Ascending aorta (tissue), 2 donors: ENCODE results near the gene CHAF1A. TPM values are rescaled to one million over a fixed set of nuclear protein-coding genes. Genes with fewer than 3 reads are reported as not detected.

Experiments used
- DNase-seq, 2 donors: peaks; one replicate each; pipeline ENCODE4 v3.0.0-alpha.2; 2019; ENCODE audit warnings: low spot score in 2 of 2
- H3K27ac ChIP-seq, 2 donors: fragments of 200-600 bp; sonication (generic); one replicate each; pipeline ENCODE4 v1.5.1; 2016 to 2017; ENCODE audit warnings: mild to moderate bottlenecking in 1 of 2
- H3K27me3 ChIP-seq: fragments of 200-600 bp; sonication (generic); one replicate; pipeline ENCODE4 v1.5.1; 2017
- H3K36me3 ChIP-seq, 2 donors: fragments of 200-600 bp; sonication (generic); one replicate each; pipeline ENCODE4 v1.5.1; 2016
- H3K4me1 ChIP-seq, 2 donors: fragments of 200-600 bp; sonication (generic); one replicate each; pipeline ENCODE4 v1.5.1; 2016 to 2017; ENCODE audit warnings: mild to moderate bottlenecking in 1 of 2
- H3K4me3 ChIP-seq, 2 donors: fragments of 200-600 bp; sonication (generic); one replicate each; pipeline ENCODE4 v1.5.1; 2016 to 2017; ENCODE audit warnings: mild to moderate bottlenecking in 1 of 2
- H3K9me3 ChIP-seq, 2 donors: fragments of 200-600 bp; sonication (generic); one replicate each; pipeline ENCODE4 v1.5.1; 2016
- CTCF ChIP-seq, 3 experiments: fragments of 200-600 bp in 2 of 3; fragments of 450-650 bp in 1 of 3; sonication (generic) in 2 of 3; IDR thresholded peaks; one replicate each; pipeline ENCODE4 v1.5.1; 2016 to 2019; ENCODE audit warnings: antibody characterized with exemption in 3 of 3, mild to moderate bottlenecking in 1 of 3, moderate library complexity in 1 of 3
- intact Hi-C: fragments of 100-400 bp; cut with DNase I; formaldehyde crosslinking; loops from one replicate; pipeline ENCODE4 v1.15.1; 2023
- total RNA-seq: library from RNA; depleted of rRNA; stranded (reverse); fragments of >200 nt; gene quantifications from one replicate; pipeline ENCODE4 v1.1.0, GENCODE V29; 2016

Gene CHAF1A
- total RNA-seq, 1 donor from 2014 or later = 0.85 TPM

DNA sequence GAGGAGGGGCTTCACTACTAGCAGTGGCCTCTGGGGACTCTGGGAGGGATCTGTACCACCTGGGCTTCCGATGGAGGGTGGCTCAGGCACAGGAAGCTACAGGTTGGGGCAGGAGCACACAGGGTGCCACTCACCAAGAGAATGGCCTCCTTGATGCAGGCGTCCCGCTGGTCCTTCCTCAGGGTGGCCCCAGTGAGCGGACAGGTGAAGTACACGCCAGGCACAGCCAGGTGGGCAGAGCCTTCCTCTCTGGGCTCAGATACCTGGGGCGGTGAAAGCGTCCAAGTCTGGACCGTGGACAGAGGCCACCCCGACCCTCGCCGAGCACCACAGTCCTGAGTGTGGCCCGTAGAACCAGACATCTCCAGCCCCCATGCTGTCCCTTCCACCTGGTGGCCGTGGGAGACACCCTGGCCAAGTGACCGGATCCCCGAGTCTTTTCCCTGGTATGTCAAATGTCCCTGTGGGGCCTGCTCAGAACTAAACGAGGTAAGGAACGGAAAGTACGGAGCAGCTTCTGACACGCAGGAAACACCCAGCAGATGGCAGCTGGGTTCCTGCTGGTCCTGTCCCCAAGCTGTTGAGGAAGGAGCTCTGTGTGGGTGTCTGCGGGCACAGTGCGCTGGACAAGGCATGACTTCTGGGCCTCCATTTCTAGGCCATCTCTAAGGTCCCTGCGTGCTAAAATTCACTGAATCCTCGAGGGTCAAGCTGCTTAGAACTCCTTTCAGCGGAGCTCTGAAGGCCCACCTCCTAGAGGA, 50.0 kb downstream of the CHAF1A start:
- H3K4me1 ChIP-seq = peaks cover 6 to 29% of the 10 kb centered on the region in 2 donors
- intact Hi-C loops = no loop called here

DNA sequence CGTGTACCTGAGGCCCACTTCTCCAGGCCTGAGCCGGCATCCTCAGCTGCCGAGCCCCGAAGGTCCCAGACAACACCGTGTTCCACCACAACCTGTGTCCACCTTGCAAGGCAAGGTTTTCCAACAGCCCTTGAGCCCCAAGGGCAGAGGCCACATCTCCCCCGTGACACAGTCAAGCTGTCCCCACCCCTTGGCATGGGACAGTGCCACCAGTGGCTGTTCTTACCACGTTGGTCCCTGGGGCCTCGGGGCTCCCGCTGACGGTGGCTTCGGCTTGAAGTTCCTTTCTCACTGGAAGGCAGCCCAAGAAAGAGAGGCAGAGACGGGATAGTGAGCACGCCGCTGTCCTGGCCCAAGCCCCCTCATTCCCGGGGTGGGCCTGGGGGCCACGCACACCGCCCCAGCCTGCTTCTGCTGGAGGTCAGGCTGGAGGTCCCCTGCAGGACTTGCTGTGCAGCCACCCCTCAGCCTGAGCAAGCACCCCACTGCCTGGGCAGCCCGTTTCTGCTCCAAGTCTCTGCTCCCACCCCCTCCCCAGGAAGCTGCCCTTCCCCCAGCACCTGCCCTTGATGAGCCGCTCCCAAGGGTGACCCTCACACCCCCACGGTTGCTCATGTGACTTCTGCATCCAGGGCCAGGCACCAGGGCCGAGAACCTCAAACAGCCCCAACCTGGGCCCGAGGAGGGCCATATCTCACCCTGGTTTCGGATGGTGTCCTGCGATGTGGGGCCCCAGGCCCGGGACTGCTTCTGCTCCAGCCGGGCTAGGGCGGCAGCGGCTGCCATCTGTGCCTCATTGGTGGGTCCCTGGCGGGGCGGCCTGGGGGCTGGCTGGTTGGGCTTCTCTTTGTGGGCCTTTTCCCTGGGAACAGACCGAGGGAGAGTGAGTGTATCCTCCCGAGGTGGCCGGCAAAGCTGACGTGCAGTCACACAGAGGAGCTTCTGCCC, 51.1 kb downstream of the CHAF1A start:
- intact Hi-C loops = no loop called here

More for the DNA sequence above, 50.0 kb downstream of the CHAF1A start:
- no peaks in the 10 kb centered on the region for H3K27me3 ChIP-seq
- H3K4me3 ChIP-seq = no peak overlapping the region
- TF ChIP-seq CTCF (IDR thresholded peaks at IDR 0.05) = no peak
- peaks cover 58 to 65% of the 10 kb centered on the region in 2 donors for H3K36me3 ChIP-seq
- H3K27ac ChIP-seq = no peak overlapping the region
- no peak for DNase-seq
- H3K9me3 ChIP-seq = no peaks in the 10 kb centered on the region

DNA sequence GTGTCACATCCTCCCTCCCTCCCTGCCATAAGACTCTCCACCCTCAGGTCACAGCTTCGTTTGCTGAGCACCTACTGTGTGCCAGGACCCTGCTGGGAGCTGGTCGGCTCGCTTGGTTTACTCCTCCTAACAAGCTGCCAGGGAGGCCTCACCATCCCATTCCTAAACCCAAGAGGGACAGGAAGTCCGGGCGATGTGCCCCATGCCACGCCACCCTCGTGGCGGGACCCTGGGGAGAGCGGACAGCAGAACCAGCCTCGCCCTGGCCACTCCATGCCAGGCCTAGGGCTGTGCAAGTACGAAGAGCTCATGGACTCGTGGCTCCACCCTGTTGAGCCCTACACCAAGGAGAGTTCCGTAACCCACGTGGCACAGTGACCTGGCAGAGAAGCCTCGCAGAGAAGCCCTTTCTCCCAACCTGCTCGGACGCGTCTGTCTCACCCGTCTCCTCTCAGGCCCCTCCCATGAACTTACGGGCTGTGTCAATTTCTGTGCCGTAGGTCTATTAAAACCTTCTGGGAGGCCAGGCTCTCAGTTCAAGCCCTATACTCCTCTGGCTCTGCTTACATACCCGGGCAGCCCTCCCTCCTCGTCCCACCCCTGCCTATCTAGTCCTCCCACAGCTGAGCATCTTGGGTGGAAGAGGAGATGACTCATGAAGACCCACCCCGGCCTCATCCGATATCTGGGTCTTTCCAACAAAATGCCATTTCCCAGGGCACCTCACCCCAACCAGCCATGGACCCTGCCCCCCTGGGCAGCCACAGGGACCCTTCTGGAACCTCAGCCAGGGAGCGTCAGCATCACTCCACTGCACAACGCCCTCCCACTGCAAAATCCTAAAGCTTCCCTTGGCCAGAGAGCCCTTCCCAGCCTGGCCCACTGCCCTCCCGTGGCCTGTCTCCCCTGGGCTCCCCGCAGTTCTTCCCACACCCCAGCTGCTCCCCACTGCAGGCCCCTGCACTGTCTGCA, 52.6 kb downstream of the CHAF1A start:
- H3K4me3 ChIP-seq = peak overlapping the region; percentile 86 to 99
- peak in 1 of 2 donors; percentile 62 for DNase-seq
- peaks cover 6 to 20% of the 10 kb centered on the region in 2 donors for H3K4me1 ChIP-seq
- H3K27ac ChIP-seq = peak overlapping the region in 1 of 2 donors; percentile 8
- H3K36me3 ChIP-seq = peaks cover 33 to 39% of the 10 kb centered on the region in 2 donors
- intact Hi-C loops = no loop called here
- no peaks in the 10 kb centered on the region for H3K9me3 ChIP-seq
- TF ChIP-seq CTCF (IDR thresholded peaks at IDR 0.05) = no peak
- no peaks in the 10 kb centered on the region for H3K27me3 ChIP-seq

More for the DNA sequence above, 51.1 kb downstream of the CHAF1A start:
- H3K9me3 ChIP-seq = no peaks in the 10 kb centered on the region
- no peak overlapping the region for H3K4me3 ChIP-seq
- no peak overlapping the region for H3K27ac ChIP-seq
- no peak for DNase-seq
- no peaks in the 10 kb centered on the region for H3K27me3 ChIP-seq
- no peak for TF ChIP-seq CTCF (IDR thresholded peaks at IDR 0.05)
- H3K4me1 ChIP-seq = peaks cover 6 to 32% of the 10 kb centered on the region in 2 donors
- H3K36me3 ChIP-seq = peaks cover 47 to 54% of the 10 kb centered on the region in 2 donors

DNA sequence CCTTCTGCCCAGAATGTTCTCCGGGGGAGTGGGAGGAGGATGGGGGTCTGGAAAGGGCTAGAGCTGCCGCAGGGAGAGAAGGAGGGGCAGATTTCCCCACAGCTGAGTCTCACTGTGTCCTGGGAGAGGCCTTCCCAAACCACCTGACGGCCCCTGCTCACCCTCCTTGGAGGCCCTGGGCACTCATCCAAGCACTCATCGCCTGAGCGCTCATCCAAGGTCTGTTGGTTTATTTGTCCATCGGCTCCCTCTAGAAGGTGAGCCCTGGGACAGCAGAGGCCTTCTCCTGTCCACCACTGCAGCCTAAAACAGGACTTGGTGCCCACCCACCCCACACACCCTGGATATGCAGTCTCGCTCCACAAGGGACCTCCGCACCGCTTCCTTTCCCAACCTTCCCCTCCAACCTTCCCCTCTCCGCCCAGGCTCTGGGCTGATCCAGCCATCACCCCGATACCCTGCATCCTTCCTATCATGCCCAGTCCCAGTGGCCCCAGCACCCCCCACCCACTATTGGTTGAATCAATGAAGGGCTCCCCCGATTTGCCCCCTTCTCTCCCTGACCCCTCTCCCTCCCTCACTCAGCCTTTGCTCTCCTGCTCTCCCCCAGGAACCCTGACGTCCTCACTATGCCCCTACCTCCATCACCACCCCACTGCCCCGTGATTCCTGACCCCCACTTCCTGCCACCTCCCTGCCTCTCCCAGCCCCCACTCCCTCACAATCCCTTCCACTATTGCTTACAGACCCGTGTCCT, 53.5 kb downstream of the CHAF1A start:
- no peak for TF ChIP-seq CTCF (IDR thresholded peaks at IDR 0.05)
- H3K27ac ChIP-seq = peak overlapping the region; percentile 87 to 91
- peaks cover 6 to 20% of the 10 kb centered on the region in 2 donors for H3K4me1 ChIP-seq
- no peaks in the 10 kb centered on the region for H3K27me3 ChIP-seq
- intact Hi-C loops = no loop called here
- no peaks in the 10 kb centered on the region for H3K9me3 ChIP-seq
- peak in 1 of 2 donors; percentile 61 for DNase-seq
- H3K36me3 ChIP-seq = peaks cover 30 to 33% of the 10 kb centered on the region in 2 donors
- peak overlapping the region; percentile 86 to 99 for H3K4me3 ChIP-seq
